ENCODE data around the gene PRKN.

Gene PRKN

GRCh38 chr6:161564952-161565351, 1162.6 kb downstream of the PRKN start:
- TF ChIP-seq CTCF (IDR thresholded peaks at IDR 0.05; ENCODE audit: low read depth, low read length): no peak

GRCh38 chr6:161561908-161562307, 1165.7 kb downstream of the PRKN start:
- DNase-seq (ENCODE audit: extremely low read depth, low read depth): no peak
- no peak for TF ChIP-seq CTCF (IDR thresholded peaks at IDR 0.05; ENCODE audit: low read depth, low read length)

More at GRCh38 chr6:161564952-161565351, 1162.6 kb downstream of the PRKN start:
- no peak for DNase-seq (ENCODE audit: extremely low read depth, low read depth)

GRCh38 chr6:161557333-161558107, 1170.0 kb downstream of the PRKN start:
- peak; percentile 26 for TF ChIP-seq CTCF (IDR thresholded peaks at IDR 0.05; ENCODE audit: low read depth, low read length)
- no peak for DNase-seq (ENCODE audit: extremely low read depth, low read depth)

- TF ChIP-seq CTCF (IDR thresholded peaks at IDR 0.05; ENCODE audit: low read depth, low read length): no peak
- DNase-seq (ENCODE audit: extremely low read depth, low read depth): no peak
Measured at GRCh38 chr6:161554883-161555282, 1172.7 kb downstream of the PRKN start.

GRCh38 chr6:161549977-161550655, 1177.5 kb downstream of the PRKN start:
- DNase-seq (ENCODE audit: extremely low read depth, low read depth): no peak
- TF ChIP-seq CTCF (IDR thresholded peaks at IDR 0.05; ENCODE audit: low read depth, low read length): no peak

- no peak for DNase-seq (ENCODE audit: extremely low read depth, low read depth)
- TF ChIP-seq CTCF (IDR thresholded peaks at IDR 0.05; ENCODE audit: low read depth, low read length): no peak
Measured at GRCh38 chr6:161548713-161549296, 1178.8 kb downstream of the PRKN start.

GRCh38 chr6:161547617-161548016, 1179.9 kb downstream of the PRKN start:
- no peak for DNase-seq (ENCODE audit: extremely low read depth, low read depth)
- TF ChIP-seq CTCF (IDR thresholded peaks at IDR 0.05; ENCODE audit: low read depth, low read length): no peak

All from AG09319 (cell line).